Measurements from ENCODE around the gene PPP5C. TPM values are rescaled to one million over a fixed set of nuclear protein-coding genes. Genes with fewer than 3 reads are reported as not detected.

Gene PPP5C
- polyA plus RNA-seq, 1 experiment, result 123 TPM

DNA sequence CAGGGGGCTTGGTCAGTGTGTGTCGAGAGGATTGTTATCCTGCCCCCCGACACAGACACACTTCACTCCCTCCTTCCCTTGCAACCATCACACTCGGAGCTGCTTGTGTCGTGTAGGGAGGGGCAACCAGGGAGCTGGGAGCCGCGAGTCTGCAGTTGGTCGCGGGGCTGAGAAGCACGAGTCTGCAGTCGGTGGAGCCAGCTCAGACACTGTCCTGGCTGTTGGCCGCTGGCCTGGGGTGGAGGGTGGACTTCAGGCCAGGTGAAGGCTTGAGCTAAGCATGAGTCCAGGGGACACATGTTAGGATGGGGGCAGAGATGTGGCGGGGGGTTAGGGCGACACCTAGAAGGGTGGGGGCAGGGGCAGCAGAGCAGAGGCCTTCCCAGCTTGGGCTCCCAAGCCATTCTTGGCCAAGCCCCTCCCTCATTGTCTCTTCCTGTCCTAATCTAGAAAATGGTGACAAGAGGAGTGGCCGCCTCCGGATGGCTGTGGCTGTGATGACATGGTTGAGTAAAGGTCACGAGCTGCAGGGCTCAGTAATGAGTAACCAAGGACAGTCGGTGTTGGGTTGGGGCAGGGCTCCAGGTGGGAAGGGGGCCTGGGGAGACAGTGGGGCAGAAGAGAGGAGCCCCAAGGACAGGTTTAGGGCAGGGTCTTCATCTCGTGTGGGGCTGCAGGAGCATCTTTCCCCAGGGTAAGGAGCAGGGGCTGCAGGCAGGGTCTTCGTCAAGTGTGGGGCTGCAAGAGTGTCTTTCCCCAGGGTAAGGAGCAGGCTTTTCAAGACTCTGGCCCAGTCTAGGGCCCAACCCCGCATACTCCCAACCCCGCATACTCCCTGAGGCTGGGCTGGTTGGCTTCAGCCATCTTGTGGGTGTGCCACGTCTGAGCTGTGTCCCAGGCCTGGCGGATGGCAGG lies 8.6 kb downstream of the PPP5C start:
- CTCF ChIA-PET, result interaction anchor here (1.7 to 1.8 kb wide), 2 partner anchors 13 to 74 kb away, joined by 3 to 6 read pairs; no protein-coding TSS in a partner anchor
- no peak for DNase-seq (ENCODE audit: low read depth)
- no peak for TF ChIP-seq CTCF (IDR thresholded peaks at IDR 0.05; ENCODE audit: insufficient read depth, low read depth, low read length)
- Histone ChIP-seq H3K4me3 (ENCODE audit: low read depth, low read length) (no peak overlapping the region), H3K36me3 (ENCODE audit: control insufficient read depth, insufficient read depth, low read length) (peaks cover 17% of the 10 kb centered on the region), H3K27me3 (ENCODE audit: control insufficient read depth, insufficient read depth, low read length) (no peaks in the 10 kb centered on the region)
- POLR2A ChIA-PET, result no interaction called here

- H3K4me3 ChIP-seq (ENCODE audit: low read depth, low read length), result no peak overlapping the region
- peaks cover 17% of the 10 kb centered on the region for H3K36me3 ChIP-seq (ENCODE audit: control insufficient read depth, insufficient read depth, low read length)
- ChIA-PET CTCF (interaction anchor here (1.7 to 1.8 kb wide), 3 partner anchors 12 to 91 kb away, joined by 3 to 6 read pairs (median 4); no protein-coding TSS in a partner anchor), POLR2A (no interaction called here)
- no peaks in the 10 kb centered on the region for H3K27me3 ChIP-seq (ENCODE audit: control insufficient read depth, insufficient read depth, low read length)
- DNase-seq (ENCODE audit: low read depth), result no peak
- no peak for TF ChIP-seq CTCF (IDR thresholded peaks at IDR 0.05; ENCODE audit: insufficient read depth, low read depth, low read length)
Observed at GRCh38 chr19:46356149-46357055, 9.5 kb downstream of the PPP5C start.

DNA sequence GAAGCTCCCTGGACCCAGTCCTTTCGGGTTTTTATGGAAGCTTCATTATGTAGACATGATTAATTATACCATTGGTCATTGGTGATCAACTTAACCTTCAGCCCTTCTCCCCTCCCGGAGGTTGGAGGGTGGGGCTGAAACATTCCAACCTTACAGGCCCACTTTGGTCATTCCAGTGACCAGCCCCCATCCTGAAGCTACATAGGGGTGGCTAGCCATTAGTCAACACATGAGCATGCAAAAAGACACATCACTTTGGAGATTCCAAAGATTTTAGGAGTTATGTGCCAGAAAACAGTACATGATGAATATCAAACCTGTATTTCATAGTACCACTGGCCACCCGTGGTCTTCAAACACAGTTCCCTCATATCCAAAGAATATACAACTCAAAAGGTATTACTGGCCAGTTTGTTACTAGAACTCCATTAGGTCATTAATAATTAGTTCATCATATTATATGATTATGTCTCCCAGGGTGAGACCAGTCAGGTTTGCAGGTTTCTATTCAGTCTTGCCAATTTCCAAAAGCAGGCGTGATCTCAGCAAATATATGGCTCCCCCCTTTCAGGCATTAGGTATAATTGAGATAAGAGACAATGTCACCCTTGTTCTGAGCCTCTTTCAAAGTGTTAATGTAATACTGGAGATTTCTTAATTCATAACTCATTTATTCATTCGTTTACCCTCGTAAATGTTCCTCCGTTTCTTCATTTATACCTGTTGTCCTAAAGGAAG lies 11.1 kb downstream of the PPP5C start:
- TF ChIP-seq CTCF (IDR thresholded peaks at IDR 0.05; ENCODE audit: insufficient read depth, low read depth, low read length), result no peak

DNA sequence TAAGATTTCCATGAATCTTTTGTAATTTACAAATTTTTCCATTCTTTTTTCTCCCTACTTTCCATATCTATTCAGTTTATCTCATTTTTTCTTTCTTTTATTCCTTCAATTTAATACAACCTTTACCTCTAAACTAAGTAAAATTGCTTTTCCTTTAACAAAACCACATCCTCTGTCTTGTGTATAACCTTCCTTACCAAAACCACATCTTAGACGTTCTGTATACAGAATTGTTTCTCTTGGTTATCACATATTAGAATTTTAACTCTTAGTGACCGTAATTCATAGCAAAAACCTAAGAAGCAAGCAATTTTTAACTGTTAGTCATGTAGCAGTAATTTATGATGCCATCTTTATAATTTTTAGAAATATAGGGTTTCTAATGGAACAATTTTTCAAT lies 15.0 kb downstream of the PPP5C start:
- Histone ChIP-seq H3K4me3 (ENCODE audit: low read depth, low read length) (no peak overlapping the region), H3K36me3 (ENCODE audit: control insufficient read depth, insufficient read depth, low read length) (no peaks in the 10 kb centered on the region; the same call in 1 of the 2 replicates), H3K27me3 (ENCODE audit: control insufficient read depth, insufficient read depth, low read length) (no peaks in the 10 kb centered on the region)
- POLR2A ChIA-PET, result no interaction called here
- TF ChIP-seq CTCF (IDR thresholded peaks at IDR 0.05; ENCODE audit: insufficient read depth, low read depth, low read length), result no peak
- DNase-seq (ENCODE audit: low read depth), result no peak
- CTCF ChIA-PET, result no interaction called here

More for the DNA sequence above, 11.1 kb downstream of the PPP5C start:
- no peak for DNase-seq (ENCODE audit: low read depth)
- Histone ChIP-seq H3K4me3 (ENCODE audit: low read depth, low read length) (no peak overlapping the region), H3K27me3 (ENCODE audit: control insufficient read depth, insufficient read depth, low read length) (no peaks in the 10 kb centered on the region), H3K36me3 (ENCODE audit: control insufficient read depth, insufficient read depth, low read length) (peaks cover 17% of the 10 kb centered on the region)
- ChIA-PET POLR2A (interaction anchor here (0.6 to 1.0 kb wide), 2 partner anchors 34 to 535 kb away, joined by 5 to 20 read pairs; no protein-coding TSS in a partner anchor), CTCF (interaction anchor here (0.6 to 1.7 kb wide), 8 partner anchors 10 to 341 kb away, joined by 3 to 8 read pairs (median 3); partner anchors contain the start of gene PPP5C)

Data from BJ (cell line).